Left ventricle myocardium superior (tissue), 1 donor: ENCODE results near the gene PACSIN3. TPM values are rescaled to one million over a fixed set of nuclear protein-coding genes. Genes with fewer than 3 reads are reported as not detected.
A peak's percentile ranks its signal among the peaks of the same experiment; 100 is the strongest.
"Not testable (repeated sequence)": the region's sequence is repeated elsewhere in the genome, so short reads cannot be mapped to it uniquely, and the experiment has no call there.

Experiments used
- ATAC-seq: fragments of 200-7000 bp; cut with Tn5 transposase; one replicate; pipeline ENCODE4 v1.9.1; 2020; ENCODE audit warnings: mild to moderate bottlenecking, moderate library complexity
- DNase-seq: peaks from one replicate; pipeline ENCODE4 v3.0.0-alpha.2; 2020
- intact Hi-C: fragments of 100-400 bp; cut with micrococcal nuclease; formaldehyde crosslinking; loops from one replicate; pipeline ENCODE4 v1.11.0; 2022
- long read RNA-seq: library from polyadenylated mRNA; unstranded; transcript quantifications from one replicate; pipeline ENCODE4 v2.0.0, GENCODE V29; 2021
- total RNA-seq: library from RNA; stranded (reverse); fragmentation: NEBNext Ultra II Directional; extraction: Animal tissue kit (Norgen Biotek cat#: 25700); gene quantifications from one replicate; pipeline ENCODE4 v1.2.1, GENCODE V29; 2021
- donor health status: DM: no; HTN: yes; CAD: no; lungs with severe emphysema.

Gene PACSIN3
- 150 TPM for total RNA-seq
- long read RNA-seq, transcript PACSIN3-201 (11 exons, 1,843 nt) = major isoform, 195 of 353 reads
- long read RNA-seq, partial matches to known transcripts = 91 of 353 reads
- long read RNA-seq, other reads (novel, unspliced or antisense) = 61 of 353 reads

GRCh38 chr11:47186076-47186699 is at the start of gene PACSIN3:
PACSIN3 (minus strand) TSS chr11:47186434; CDS start chr11:47182727, 3,707 bp downstream.
- peak; percentile 60 for ATAC-seq
- peak; percentile 83 for DNase-seq
- intact Hi-C loops = no loop called here

- intact Hi-C loops = no loop called here
- ATAC-seq = no peak
- no peak for DNase-seq
These were observed 48.9 kb upstream of the PACSIN3 start for GRCh38 chr11:47235163-47235562.

- peak; percentile 43 for ATAC-seq
- DNase-seq = no peak
- intact Hi-C loops = no loop called here
These were observed 48.5 kb upstream of the PACSIN3 start for GRCh38 chr11:47234669-47235100.

GRCh38 chr11:47233989-47234668 is 47.9 kb upstream of the PACSIN3 start:
- ATAC-seq = peak; percentile 80
- DNase-seq = no peak
- intact Hi-C loops = no loop called here

- DNase-seq (no peak), ATAC-seq (no peak)
- intact Hi-C loops = no loop called here
These were observed 46.8 kb upstream of the PACSIN3 start for GRCh38 chr11:47233051-47233450.

GRCh38 chr11:47229161-47229560 is 42.9 kb upstream of the PACSIN3 start:
- DNase-seq = no peak
- intact Hi-C loops = no loop called here
- no peak for ATAC-seq

- no peak for DNase-seq
- ATAC-seq = no peak
- intact Hi-C loops = no loop called here
These were observed 39.5 kb upstream of the PACSIN3 start for GRCh38 chr11:47225552-47226400.

- ATAC-seq (no peak), DNase-seq (no peak)
- intact Hi-C loops = no loop called here
These were observed 36.5 kb upstream of the PACSIN3 start for GRCh38 chr11:47222696-47223095.

GRCh38 chr11:47220401-47220821 is 34.2 kb upstream of the PACSIN3 start:
- DNase-seq (no peak), ATAC-seq (peak; percentile 34)
- intact Hi-C loops = no loop called here

GRCh38 chr11:47216121-47216798 is 30.0 kb upstream of the PACSIN3 start:
- DNase-seq (peak; percentile 46), ATAC-seq (peak; percentile 6)
- intact Hi-C loops = no loop called here

GRCh38 chr11:47215366-47215910 is 29.2 kb upstream of the PACSIN3 start:
- intact Hi-C loops = no loop called here
- no peak for DNase-seq
- ATAC-seq = no peak

- peak; percentile 93 for ATAC-seq
These were observed 27.8 kb upstream of the PACSIN3 start for GRCh38 chr11:47213950-47214565.

GRCh38 chr11:47212938-47213337 is 26.7 kb upstream of the PACSIN3 start:
- intact Hi-C loops = no loop called here
- DNase-seq (no peak), ATAC-seq (no peak)

More at GRCh38 chr11:47213950-47214565, 27.8 kb upstream of the PACSIN3 start:
- DNase-seq = peak; percentile 95
- intact Hi-C loops = no loop called here

GRCh38 chr11:47208628-47209027 is 22.4 kb upstream of the PACSIN3 start:
- intact Hi-C loops = no loop called here
- ATAC-seq (no peak), DNase-seq (no peak)

GRCh38 chr11:47208008-47208552 is 21.8 kb upstream of the PACSIN3 start:
- ATAC-seq, intact Hi-C loops, DNase-seq: not testable (repeated sequence)

GRCh38 chr11:47207459-47207858 is 21.2 kb upstream of the PACSIN3 start:
- no peak for ATAC-seq
- intact Hi-C loops = no loop called here
- DNase-seq = no peak

GRCh38 chr11:47206577-47206976 is 20.3 kb upstream of the PACSIN3 start:
- DNase-seq, ATAC-seq, intact Hi-C loops: not testable (repeated sequence)

- no peak for ATAC-seq
- intact Hi-C loops = no loop called here
- no peak for DNase-seq
These were observed 18.4 kb upstream of the PACSIN3 start for GRCh38 chr11:47204637-47204989.
